ENCODE measurements around the gene ADAMTSL2. TPM values are rescaled to one million over a fixed set of nuclear protein-coding genes. Genes with fewer than 3 reads are reported as not detected.

Gene ADAMTSL2
- total RNA-seq, 3 donors from 2014 or later (not counting 1 experiment from before 2014, with no cell fraction given) = not detected

GRCh38 chr9:133614678-133615077 lies 80.2 kb downstream of the ADAMTSL2 start:
- no peaks in the 10 kb centered on the region for H3K9me3 Mint-ChIP-seq
- no peak for TF ChIP-seq CTCF (IDR thresholded peaks at IDR 0.05)
- Histone ChIP-seq H3K4me1 (ENCODE audit: control insufficient read depth, insufficient read depth, low read length) (peaks cover 12% of the 10 kb centered on the region), H3K36me3 (ENCODE audit: control insufficient read depth, insufficient read depth, low read length) (no peaks in the 10 kb centered on the region), H3K27me3 (ENCODE audit: control insufficient read depth, insufficient read depth, low read length) (peaks cover 5% of the 10 kb centered on the region), H3K27ac (ENCODE audit: low read length) (no peak overlapping the region), H3K9me3 (ENCODE audit: control insufficient read depth, insufficient read depth, low read length) (no peaks in the 10 kb centered on the region), H3K4me3 (ENCODE audit: low read length) (no peak overlapping the region)
- H3K4me3 Mint-ChIP-seq = no peak overlapping the region
- H3K36me3 Mint-ChIP-seq = no peaks in the 10 kb centered on the region
- DNase-seq = no peak
- intact Hi-C loops (cut with micrococcal nuclease) = no loop called here
- ATAC-seq = no peak
- WGBS (ENCODE audit: insufficient coverage) = 58% methylated on average over 5 of the region's 5 CpGs
- peaks cover 28 to 40% of the 10 kb centered on the region in 2 donors for H3K27me3 Mint-ChIP-seq (ENCODE audit: low read depth in 2 of 2)
- H3K4me1 Mint-ChIP-seq = peaks cover 17% of the 10 kb centered on the region in 2 donors
- H3K27ac Mint-ChIP-seq = no peak overlapping the region

GRCh38 chr9:133615186-133615585 lies 80.7 kb downstream of the ADAMTSL2 start:
- WGBS (ENCODE audit: insufficient coverage) = 64% methylated on average over 16 of the region's 16 CpGs
- Mint-ChIP-seq H3K27ac (no peak overlapping the region), H3K4me1 (peaks cover 22% of the 10 kb centered on the region in 2 donors), H3K27me3 (ENCODE audit: low read depth in 2 of 2) (peaks cover 24 to 35% of the 10 kb centered on the region in 2 donors), H3K4me3 (no peak overlapping the region), H3K36me3 (no peaks in the 10 kb centered on the region), H3K9me3 (no peaks in the 10 kb centered on the region)
- Histone ChIP-seq H3K27ac (ENCODE audit: low read length) (no peak overlapping the region), H3K4me3 (ENCODE audit: low read length) (no peak overlapping the region), H3K27me3 (ENCODE audit: control insufficient read depth, insufficient read depth, low read length) (peaks cover 2% of the 10 kb centered on the region), H3K9me3 (ENCODE audit: control insufficient read depth, insufficient read depth, low read length) (no peaks in the 10 kb centered on the region), H3K4me1 (ENCODE audit: control insufficient read depth, insufficient read depth, low read length) (peaks cover 15% of the 10 kb centered on the region), H3K36me3 (ENCODE audit: control insufficient read depth, insufficient read depth, low read length) (no peaks in the 10 kb centered on the region)
- DNase-seq (no peak), ATAC-seq (no peak)
- TF ChIP-seq CTCF (IDR thresholded peaks at IDR 0.05) = no peak
- intact Hi-C loops (cut with micrococcal nuclease) = no loop called here

GRCh38 chr9:133615606-133616188 lies 81.2 kb downstream of the ADAMTSL2 start:
- Histone ChIP-seq H3K27me3 (ENCODE audit: control insufficient read depth, insufficient read depth, low read length) (no peaks in the 10 kb centered on the region), H3K36me3 (ENCODE audit: control insufficient read depth, insufficient read depth, low read length) (no peaks in the 10 kb centered on the region), H3K4me1 (ENCODE audit: control insufficient read depth, insufficient read depth, low read length) (peaks cover 20% of the 10 kb centered on the region), H3K4me3 (ENCODE audit: low read length) (no peak overlapping the region), H3K27ac (ENCODE audit: low read length) (no peak overlapping the region), H3K9me3 (ENCODE audit: control insufficient read depth, insufficient read depth, low read length) (no peaks in the 10 kb centered on the region)
- H3K36me3 Mint-ChIP-seq = no peaks in the 10 kb centered on the region
- TF ChIP-seq CTCF (IDR thresholded peaks at IDR 0.05) = no peak
- H3K4me3 Mint-ChIP-seq = no peak overlapping the region
- DNase-seq = no peak
- no peaks in the 10 kb centered on the region for H3K9me3 Mint-ChIP-seq
- intact Hi-C loops (cut with micrococcal nuclease) = no loop called here
- no peak overlapping the region for H3K27ac Mint-ChIP-seq
- ATAC-seq = no peak
- H3K4me1 Mint-ChIP-seq = peaks cover 25 to 26% of the 10 kb centered on the region in 2 donors
- 83% methylated on average over 13 of the region's 13 CpGs for WGBS (ENCODE audit: insufficient coverage)
- peaks cover 20 to 30% of the 10 kb centered on the region in 2 donors for H3K27me3 Mint-ChIP-seq (ENCODE audit: low read depth in 2 of 2)

Measured in natural killer cell (primary cell).